ENCODE results near the gene GTF2A1L. TPM values are rescaled to one million over a fixed set of nuclear protein-coding genes. Genes with fewer than 3 reads are reported as not detected.

GTF2A1L gene
- total RNA-seq, 2 donors from 2014 or later, result not detected

DNA sequence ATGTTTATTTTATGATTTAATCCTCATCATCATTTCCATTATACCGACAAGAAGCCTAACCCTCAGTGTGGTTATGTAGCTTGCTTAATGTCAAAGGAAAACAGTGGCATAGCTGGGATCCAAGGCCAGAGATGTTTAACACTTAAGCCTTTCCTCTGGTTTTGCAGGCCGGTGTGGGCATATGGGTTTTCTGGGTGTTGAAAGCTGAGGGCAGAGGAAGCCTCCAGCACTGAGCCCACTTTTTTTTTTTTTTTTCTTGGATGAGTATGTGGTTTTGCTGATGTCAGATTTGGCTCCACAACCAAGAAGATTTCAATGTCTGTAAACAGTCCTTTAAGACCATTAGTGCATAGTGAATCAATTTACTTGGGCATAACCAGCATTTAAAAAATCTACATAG is 96.6 kb downstream of the GTF2A1L start:
- H3K36me3 Mint-ChIP-seq, result no peaks in the 10 kb centered on the region
- H3K9me3 Mint-ChIP-seq, result no peaks in the 10 kb centered on the region
- no peak overlapping the region for H3K27ac Mint-ChIP-seq
- DNase-seq (ENCODE audit: low spot score in 2 of 2), result no peak
- no peak for ATAC-seq

DNA sequence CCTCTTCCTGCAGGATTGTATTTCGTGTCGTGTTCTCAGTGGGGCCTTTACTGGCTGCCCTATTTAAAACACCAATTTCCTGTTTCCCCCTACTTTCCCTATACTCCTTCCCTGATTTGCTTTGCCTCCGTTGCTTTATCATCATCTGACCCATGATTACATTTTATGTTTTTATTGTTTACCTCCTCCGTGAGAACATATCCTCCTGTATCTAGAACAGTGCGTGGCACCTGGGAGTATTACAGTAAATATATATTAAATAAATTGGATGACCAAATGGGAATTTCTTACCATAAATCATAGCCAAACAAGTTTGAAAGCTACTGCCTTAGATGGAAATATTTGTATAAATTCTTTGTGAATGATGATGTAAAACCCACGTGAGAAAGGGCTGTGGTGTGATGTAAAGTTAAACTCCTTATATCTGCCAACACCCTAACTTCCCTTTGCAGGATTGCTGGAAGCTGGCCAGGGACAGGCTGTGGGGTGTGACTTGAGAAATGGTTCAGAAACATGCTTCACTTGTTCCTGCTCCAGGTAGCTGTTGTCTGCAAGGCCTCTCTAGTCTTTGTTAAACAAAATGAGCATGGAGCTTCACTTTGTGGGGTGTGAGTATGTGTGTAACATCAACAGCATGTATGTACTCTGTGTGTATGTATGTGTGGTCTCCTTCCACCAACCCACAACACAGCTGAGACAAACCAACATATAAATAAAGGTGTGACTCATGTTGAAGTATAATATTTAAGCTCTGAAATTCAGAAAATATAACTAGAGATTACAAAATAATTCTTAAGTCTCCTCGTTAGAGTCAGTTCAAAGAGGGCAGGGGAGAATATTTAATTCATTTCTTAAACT is 97.6 kb downstream of the GTF2A1L start:
- Mint-ChIP-seq H3K9me3 (no peaks in the 10 kb centered on the region), H3K36me3 (no peaks in the 10 kb centered on the region), H3K27ac (no peak overlapping the region)
- DNase-seq (ENCODE audit: low spot score in 2 of 2) (no peak), ATAC-seq (no peak)

DNA sequence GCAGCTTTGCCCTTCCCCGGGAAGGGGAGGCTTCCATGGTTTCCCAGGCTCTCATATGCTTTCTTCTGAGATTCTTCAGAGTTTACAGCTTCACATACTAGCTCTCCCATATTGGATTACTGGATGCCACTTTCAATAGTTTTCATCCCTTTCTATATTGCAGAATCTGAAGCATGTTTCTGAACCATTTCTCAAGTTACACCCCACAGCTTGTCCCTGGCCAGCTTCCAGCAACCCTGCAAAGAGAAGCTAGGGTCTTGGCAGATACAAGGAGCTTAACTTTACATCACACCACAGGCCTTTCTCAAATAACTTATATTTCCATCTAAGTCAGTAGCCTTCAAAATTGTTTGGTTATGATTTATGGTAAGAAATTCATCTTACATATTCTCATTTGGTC is 98.3 kb downstream of the GTF2A1L start:
- H3K9me3 Mint-ChIP-seq, result no peaks in the 10 kb centered on the region
- H3K27ac Mint-ChIP-seq, result no peak overlapping the region
- DNase-seq (ENCODE audit: low spot score in 2 of 2) (no peak), ATAC-seq (no peak)
- no peaks in the 10 kb centered on the region for H3K36me3 Mint-ChIP-seq

DNA sequence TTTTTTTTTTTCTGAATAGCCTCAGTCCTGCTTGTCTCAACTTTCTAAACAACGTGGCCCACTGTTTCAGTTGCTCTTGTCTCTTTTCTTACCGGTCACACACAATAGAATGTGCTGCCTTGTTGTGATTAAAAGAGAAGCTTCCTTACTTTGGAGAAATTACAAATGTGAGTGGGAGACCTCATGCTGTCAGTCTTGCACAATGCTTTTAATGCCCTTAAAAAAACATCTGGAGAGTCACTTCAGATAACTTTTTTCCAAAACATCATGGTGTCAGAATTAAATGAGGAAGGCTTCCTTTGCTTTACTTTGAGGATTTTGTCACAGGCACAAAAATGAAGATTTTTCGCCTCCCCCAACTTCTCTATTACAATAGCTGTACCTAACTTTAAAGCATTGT is 100.2 kb downstream of the GTF2A1L start:
- ATAC-seq (no peak), DNase-seq (ENCODE audit: low spot score in 2 of 2) (no peak)
- H3K27ac Mint-ChIP-seq, result no peak overlapping the region
- no peaks in the 10 kb centered on the region for H3K36me3 Mint-ChIP-seq
- H3K9me3 Mint-ChIP-seq, result no peaks in the 10 kb centered on the region

DNA sequence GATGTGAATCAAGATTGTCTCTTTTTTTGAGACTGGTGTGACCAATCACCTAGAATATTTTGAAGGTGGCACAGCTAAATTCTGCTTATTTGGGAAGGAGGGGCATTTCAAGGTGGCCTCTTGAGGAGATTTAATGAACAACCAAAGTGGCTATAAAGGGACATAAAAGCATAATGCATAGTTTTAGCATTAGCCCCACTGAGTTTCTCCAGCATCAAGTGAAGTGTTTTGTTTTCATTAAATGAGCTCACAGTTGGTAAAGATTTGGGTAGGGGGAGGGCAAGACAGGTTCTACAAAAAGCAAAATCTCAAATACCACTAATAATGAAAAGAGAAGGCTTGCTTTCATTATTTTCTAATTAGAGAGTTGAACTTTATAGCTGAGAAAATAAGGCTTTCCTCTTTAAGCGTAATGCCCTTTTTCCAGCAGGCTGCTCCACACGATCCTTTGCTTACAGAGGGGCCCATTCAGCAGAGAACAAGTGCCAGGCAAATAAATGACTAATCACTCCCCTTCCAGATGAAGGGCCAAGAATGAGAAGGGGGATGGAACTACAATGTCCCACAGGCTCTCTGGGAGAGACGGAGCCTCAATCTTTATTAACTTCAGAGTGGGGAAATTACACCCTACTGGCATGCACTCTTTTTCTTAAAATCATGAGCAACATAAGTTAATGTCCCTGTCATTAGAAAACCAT is 102.0 kb downstream of the GTF2A1L start:
- H3K36me3 Mint-ChIP-seq, result no peaks in the 10 kb centered on the region
- no peaks in the 10 kb centered on the region for H3K9me3 Mint-ChIP-seq
- ATAC-seq (no peak), DNase-seq (ENCODE audit: low spot score in 2 of 2) (no peak)
- no peak overlapping the region for H3K27ac Mint-ChIP-seq

DNA sequence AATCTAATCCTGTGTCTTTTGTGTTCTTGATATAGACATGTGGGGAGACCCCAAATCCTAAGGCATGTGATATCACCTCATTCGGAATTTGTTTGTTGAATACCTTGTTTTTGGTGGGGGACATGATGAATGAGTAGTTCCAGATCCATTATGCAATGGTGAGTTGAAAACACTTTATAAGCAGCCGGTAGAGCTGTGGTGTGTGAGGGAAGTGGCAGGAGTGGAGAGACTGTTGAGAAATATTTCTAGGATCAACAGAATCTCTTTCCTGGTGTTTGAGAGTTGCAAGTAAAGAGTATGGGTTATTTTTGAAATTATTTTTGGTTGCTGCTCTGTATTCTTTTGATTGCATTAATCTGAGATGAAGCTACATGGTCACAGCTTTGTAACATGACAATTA is 103.5 kb downstream of the GTF2A1L start:
- no peaks in the 10 kb centered on the region for H3K36me3 Mint-ChIP-seq

DNA sequence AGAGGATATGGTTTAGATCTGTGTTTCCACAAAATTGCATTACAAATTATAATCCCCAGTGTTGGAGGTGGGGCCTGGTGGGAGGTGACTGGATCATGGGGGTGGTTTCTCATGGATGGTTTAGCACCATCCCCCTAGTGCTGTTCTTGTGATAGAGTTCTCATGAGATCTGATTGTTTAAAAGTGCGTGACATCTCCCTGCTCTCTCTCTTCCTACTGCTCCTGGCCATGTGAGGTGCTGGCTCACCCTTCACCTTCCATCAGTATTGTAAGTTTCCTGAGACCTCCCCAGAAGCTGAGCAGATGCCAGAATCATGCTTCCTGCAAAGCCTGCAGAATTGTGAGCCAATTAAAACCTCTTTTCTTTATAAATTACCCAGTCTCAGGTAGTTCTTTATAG is 104.7 kb downstream of the GTF2A1L start:
- Mint-ChIP-seq H3K36me3 (no peaks in the 10 kb centered on the region), H3K9me3 (no peaks in the 10 kb centered on the region), H3K27ac (no peak overlapping the region)

More for the DNA sequence above, 103.5 kb downstream of the GTF2A1L start:
- DNase-seq (ENCODE audit: low spot score in 2 of 2), result no peak
- Mint-ChIP-seq H3K27ac (no peak overlapping the region), H3K9me3 (no peaks in the 10 kb centered on the region)
- ATAC-seq, result no peak

DNA sequence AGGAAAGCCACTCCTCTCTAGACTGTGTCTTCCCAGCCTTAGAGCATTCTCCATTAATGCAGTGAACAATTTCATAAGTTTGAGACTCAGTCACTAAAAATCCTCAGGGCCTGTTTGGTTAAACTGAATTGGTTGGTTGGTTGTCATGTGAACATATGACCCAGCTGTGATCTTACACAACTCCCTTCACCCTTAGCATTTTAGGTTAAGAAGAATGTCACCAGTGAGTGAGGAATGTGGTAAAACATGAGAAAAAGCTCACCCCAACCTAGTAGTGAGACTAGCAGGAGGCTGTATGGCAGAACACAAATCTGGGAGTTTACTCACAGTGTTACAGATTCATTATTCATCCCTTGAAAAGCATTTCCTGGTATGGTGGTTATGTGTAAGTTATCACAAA is 105.5 kb downstream of the GTF2A1L start:
- Mint-ChIP-seq H3K36me3 (no peaks in the 10 kb centered on the region), H3K9me3 (no peaks in the 10 kb centered on the region), H3K27ac (no peak overlapping the region)
- ATAC-seq (peak in 1 of 2 donors; percentile 64), DNase-seq (ENCODE audit: low spot score in 2 of 2) (no peak)

More for the DNA sequence above, 104.7 kb downstream of the GTF2A1L start:
- DNase-seq (ENCODE audit: low spot score in 2 of 2) (no peak), ATAC-seq (no peak)

DNA sequence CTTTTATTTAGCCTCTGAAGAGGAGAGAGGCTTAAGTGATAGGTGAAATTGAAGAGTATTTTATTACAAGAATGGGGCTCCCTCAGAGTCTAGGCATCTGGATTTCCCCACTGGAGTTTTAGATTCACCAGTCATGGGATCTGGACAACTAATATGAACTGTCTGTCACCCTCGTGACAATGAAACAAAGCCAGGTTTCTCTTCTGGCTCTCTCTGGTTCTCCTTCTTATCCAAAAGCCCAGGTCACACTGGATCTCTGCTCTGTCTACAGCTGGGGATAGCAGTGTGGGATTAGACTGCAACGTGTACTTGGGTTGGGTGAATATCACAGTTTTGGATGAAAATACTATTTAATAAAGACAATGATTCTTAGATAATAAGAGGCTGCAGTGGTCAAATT is 106.6 kb downstream of the GTF2A1L start:
- H3K27ac Mint-ChIP-seq, result no peak overlapping the region
- no peaks in the 10 kb centered on the region for H3K9me3 Mint-ChIP-seq
- no peaks in the 10 kb centered on the region for H3K36me3 Mint-ChIP-seq
- ATAC-seq, result no peak
- DNase-seq (ENCODE audit: low spot score in 2 of 2), result no peak

DNA sequence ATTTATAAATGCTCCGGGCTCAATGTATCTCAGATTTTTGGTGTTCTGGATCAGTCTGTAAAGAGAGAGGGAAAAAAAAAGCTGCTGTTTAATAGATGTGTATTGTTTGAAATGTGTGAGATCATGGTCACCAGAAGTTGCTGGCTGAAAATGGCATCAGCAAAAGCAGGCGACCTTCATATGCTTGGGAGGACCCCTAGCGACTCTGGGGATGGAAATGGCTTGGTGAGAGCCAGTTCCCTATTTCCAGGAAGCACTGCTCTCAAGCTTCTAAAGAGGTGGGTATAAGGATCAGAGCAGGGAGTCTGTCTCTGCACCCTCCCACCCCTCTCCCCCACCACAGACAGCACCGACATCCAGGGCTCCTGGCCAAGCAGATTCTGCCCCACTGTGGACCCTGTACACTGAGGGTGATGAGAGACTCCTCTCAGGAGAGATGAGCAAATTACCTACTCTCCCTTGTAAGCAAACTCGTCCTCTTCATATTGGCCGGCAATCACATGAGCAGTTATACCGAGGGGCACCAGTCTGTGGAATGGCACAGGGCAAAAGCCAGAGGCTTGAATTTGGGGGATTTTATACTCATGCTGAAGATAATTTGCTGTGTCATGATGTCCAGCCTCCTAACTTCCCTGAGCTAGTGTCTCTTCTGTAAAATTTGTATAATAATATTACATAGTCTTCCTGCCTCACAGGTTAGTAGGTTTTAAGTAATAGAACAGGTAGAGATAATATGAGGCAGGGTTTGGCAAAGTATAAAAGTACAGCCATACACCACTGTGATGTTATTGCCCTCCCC is 108.2 kb downstream of the GTF2A1L start:
- no peak for DNase-seq (ENCODE audit: low spot score in 2 of 2)
- Mint-ChIP-seq H3K9me3 (no peaks in the 10 kb centered on the region), H3K27ac (no peak overlapping the region), H3K36me3 (no peaks in the 10 kb centered on the region)
- no peak for ATAC-seq

DNA sequence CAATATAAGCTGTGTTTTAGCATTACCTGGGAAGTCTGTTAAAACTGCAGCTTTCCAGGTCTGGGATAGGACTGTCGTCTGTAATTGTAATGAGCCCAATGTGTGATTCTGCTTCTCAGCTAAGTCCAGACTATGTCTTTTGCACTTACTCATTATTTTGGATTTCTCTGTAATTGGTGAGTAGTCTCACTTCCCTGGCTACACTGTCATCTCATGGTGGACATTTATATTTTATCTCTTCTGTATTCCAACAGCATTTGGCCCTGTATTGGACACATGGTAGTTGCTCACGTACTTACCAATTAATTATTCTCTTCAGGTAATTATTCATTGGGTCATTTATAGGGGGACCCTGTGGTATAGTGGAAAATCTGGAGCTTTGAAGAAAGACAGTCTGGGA is 109.9 kb downstream of the GTF2A1L start:
- Mint-ChIP-seq H3K36me3 (no peaks in the 10 kb centered on the region), H3K27ac (no peak overlapping the region), H3K9me3 (no peaks in the 10 kb centered on the region)
- no peak for ATAC-seq
- DNase-seq (ENCODE audit: low spot score in 2 of 2), result no peak

DNA sequence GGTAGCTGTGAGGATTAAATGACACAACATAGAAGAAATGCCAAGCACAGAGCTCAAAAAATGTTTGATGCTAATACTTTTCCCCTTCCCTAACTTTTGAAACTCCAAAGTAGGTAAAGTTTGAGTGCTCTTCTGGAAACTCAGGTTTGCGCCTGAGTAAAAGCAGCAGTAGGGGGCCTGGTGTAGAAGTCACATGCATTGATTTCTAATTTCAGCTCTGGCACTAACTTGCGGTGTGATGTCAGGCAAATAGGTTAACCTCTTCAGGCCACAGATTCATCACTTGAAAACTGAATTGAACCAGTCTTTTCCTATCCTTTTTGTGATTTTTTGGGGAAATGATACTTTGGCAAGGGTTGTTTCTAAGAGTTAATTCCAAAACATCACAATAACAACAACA is 110.6 kb downstream of the GTF2A1L start:
- no peak overlapping the region for H3K27ac Mint-ChIP-seq
- no peaks in the 10 kb centered on the region for H3K9me3 Mint-ChIP-seq
- no peak for ATAC-seq
- no peaks in the 10 kb centered on the region for H3K36me3 Mint-ChIP-seq
- no peak for DNase-seq (ENCODE audit: low spot score in 2 of 2)

DNA sequence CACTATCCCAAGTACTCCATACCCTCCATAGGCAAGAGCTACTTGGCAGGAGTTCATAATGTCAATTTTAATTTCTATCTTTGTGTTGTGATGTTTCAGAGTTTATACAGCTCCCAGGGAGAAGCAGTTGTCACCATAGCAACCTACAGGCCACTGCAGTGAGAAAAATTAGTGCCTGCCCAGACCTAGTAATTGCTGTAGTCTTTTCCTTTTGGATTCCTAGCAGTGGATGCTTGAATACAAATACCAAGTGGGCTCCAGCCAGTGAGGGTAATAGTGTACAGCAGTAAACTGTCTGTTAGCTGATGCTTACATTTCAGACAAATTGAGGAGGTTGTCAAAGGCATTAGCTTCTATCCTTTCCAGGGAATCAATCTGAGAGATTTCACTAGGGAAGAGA is 111.2 kb downstream of the GTF2A1L start:
- DNase-seq (ENCODE audit: low spot score in 2 of 2), result no peak
- ATAC-seq, result no peak
- Mint-ChIP-seq H3K9me3 (no peaks in the 10 kb centered on the region), H3K36me3 (no peaks in the 10 kb centered on the region), H3K27ac (peak overlapping the region in 1 of 2 donors; percentile 2)

Other genes with a start within 250 kb of the GTF2A1L start
- gene PPP1R21, start 177.1 kb upstream of the GTF2A1L start, total RNA-seq, result 10 to 100 TPM; 20.7 to 36.0 TPM
- 1 to 10 TPM in 1 of 2 donors, under 1 TPM in 1; 0.27 to 2.4 TPM for gene STON1, start 87.7 kb upstream of the GTF2A1L start, total RNA-seq
- not detected for gene LHCGR, start 137.9 kb downstream of the GTF2A1L start, total RNA-seq

All from activated naive CD4-positive, alpha-beta T cell treated with anti-CD3 and anti-CD28 coated beads, Interleukin-2, amount 50 U/mL, for 72 hours (primary cell).